H1 (cell line): ENCODE data around the gene METTL21C. TPM values are rescaled to one million over a fixed set of nuclear protein-coding genes. Genes with fewer than 3 reads are reported as not detected.

Source experiments
- CTCF ChIP-seq, 3 experiments: IDR thresholded peaks; 1 replicate in 2 of 3; 2 replicates in 1 of 3; pipeline versions ENCODE4 v1.5.1 to v1.6.1; 2011; ENCODE audit warnings: low read length in 3 of 3, mild to moderate bottlenecking in 3 of 3, inconsistent platforms in 2 of 3, low read depth in 1 of 3, moderate library complexity in 1 of 3; ENCODE audit not compliant: insufficient read depth in 1 of 3; ENCODE audit errors: control extremely low read depth in 1 of 3
- RFX5 ChIP-seq: IDR thresholded peaks from 2 replicates; pipeline ENCODE4 v1.6.1; 2011; ENCODE audit warnings: low read depth, low read length, improper control_type of control experiment, borderline replicate concordance
- SIRT6 ChIP-seq: IDR thresholded peaks from one replicate; pipeline ENCODE4 v1.7.1; 2012; ENCODE audit warnings: low read length, inconsistent platforms
- polyA plus RNA-seq, 7 experiments: library from polyadenylated mRNA; depleted of rRNA in 3 of 7; stranded (reverse) in 5 of 7; unstranded in 2 of 7; fragments of >200 nt in 5 of 7; fragments of 200-250 nt in 2 of 7; gene quantifications; 1 replicate in 5 of 7; 2 replicates in 1 of 7; 4 replicates in 1 of 7; pipeline versions ENCODE4 v1.2.1 to v1.2.3, GENCODE V29; 2011 to 2013; ENCODE audit warnings: missing spikeins in 2 of 7, mixed read lengths in 2 of 7
- total RNA-seq: library from RNA; stranded (reverse); fragmentation: NEBNext Ultra II Directional; extraction: Animal tissue kit (Norgen Biotek cat#: 25700); gene quantifications from 2 replicates; pipeline ENCODE4 v1.2.1, GENCODE V29; 2021

Gene METTL21C
- total and polyA plus RNA-seq, 2 of the 8 experiments (the other 6 are each of a cell fraction or from before 2014, with no cell fraction given), result not detected

GRCh38 chr13:102702965-102703725 is 8.3 kb upstream of the METTL21C start (continued):
- TF ChIP-seq RFX5, result no peak
- TF ChIP-seq CTCF (IDR thresholded peaks at IDR 0.05; ENCODE audit: control extremely low read depth in 1 of 3, insufficient read depth in 1 of 3, low read depth in 1 of 3, low read length in 3 of 3), result no peak
- TF ChIP-seq SIRT6, result no peak
